Stimulated activated CD4-positive, alpha-beta T cell treated with anti-CD3 and anti-CD28 coated beads, Interleukin-12 subunit alpha, Interleukin-12 subunit beta, amount 100 ng/mL, for 48 hours (primary cell): ENCODE measurements around the gene STX18.
"Not testable (repeated sequence)": the region's sequence is repeated elsewhere in the genome, so short reads cannot be mapped to it uniquely, and the experiment has no call there.

Experiments
- DNase-seq, 3 donors: peaks; one replicate each; pipeline ENCODE4 v3.0.0-alpha.2; 2020; ENCODE audit warnings: low read depth in 2 of 3, low spot score in 1 of 3

STX18 gene

GRCh38 chr4:4555916-4556315 lies 14.1 kb upstream of the STX18 start:
- DNase-seq = no peak

- DNase-seq = no peak
Observed at GRCh38 chr4:4554234-4554633, 12.4 kb upstream of the STX18 start.

- DNase-seq = not testable (repeated sequence)
Observed at GRCh38 chr4:4552042-4552441, 10.2 kb upstream of the STX18 start.

- DNase-seq = not testable (repeated sequence)
Observed at GRCh38 chr4:4550161-4550560, 8.3 kb upstream of the STX18 start.

- DNase-seq = no peak
Observed at GRCh38 chr4:4549534-4549933, 7.7 kb upstream of the STX18 start.

GRCh38 chr4:4542774-4543485 lies 1.1 kb upstream of the STX18 start:
- DNase-seq = no peak

GRCh38 chr4:4541040-4541631 lies 712 bp downstream of the STX18 start:
- DNase-seq = peak in 1 of 3 donors; percentile 20

GRCh38 chr4:4539481-4539880 lies 2.4 kb downstream of the STX18 start:
- DNase-seq = no peak

- no peak for DNase-seq
Observed at GRCh38 chr4:4535590-4535989, 6.3 kb downstream of the STX18 start.

GRCh38 chr4:4534515-4535145 lies 7.2 kb downstream of the STX18 start:
- DNase-seq = no peak

- no peak for DNase-seq
Observed at GRCh38 chr4:4533461-4534169, 8.2 kb downstream of the STX18 start.

- DNase-seq = no peak
Observed at GRCh38 chr4:4532371-4533154, 9.3 kb downstream of the STX18 start.

- DNase-seq = no peak
Observed at GRCh38 chr4:4529392-4529791, 12.5 kb downstream of the STX18 start.

GRCh38 chr4:4526401-4526800 lies 15.4 kb downstream of the STX18 start:
- DNase-seq = no peak

GRCh38 chr4:4524364-4524763 lies 17.5 kb downstream of the STX18 start:
- DNase-seq = no peak

GRCh38 chr4:4521731-4522130 lies 20.1 kb downstream of the STX18 start:
- no peak for DNase-seq

- DNase-seq = no peak
Observed at GRCh38 chr4:4521136-4521535, 20.7 kb downstream of the STX18 start.

GRCh38 chr4:4519297-4519894 lies 22.5 kb downstream of the STX18 start:
- DNase-seq = no peak

- DNase-seq = no peak
Observed at GRCh38 chr4:4518747-4519146, 23.1 kb downstream of the STX18 start.

GRCh38 chr4:4514786-4515185 lies 27.1 kb downstream of the STX18 start:
- no peak for DNase-seq

GRCh38 chr4:4512282-4512681 lies 29.6 kb downstream of the STX18 start:
- no peak for DNase-seq
